ENCODE results near the gene TBCD.

TBCD gene

GRCh38 chr17:82883419-82884031 lies 131.7 kb downstream of the TBCD start:
- in situ Hi-C loops (cut with MboI; ENCODE audit: low pct_unique_long_range_greater_than_20kb, low sequenced_read_pairs, unreplicated experiment): no loop called here
- no peak for TF ChIP-seq CTCF (IDR thresholded peaks at IDR 0.05; ENCODE audit: extremely low read depth, insufficient read depth, missing control alignments)
- DNase-seq (ENCODE audit: low spot score): no peak

DNA sequence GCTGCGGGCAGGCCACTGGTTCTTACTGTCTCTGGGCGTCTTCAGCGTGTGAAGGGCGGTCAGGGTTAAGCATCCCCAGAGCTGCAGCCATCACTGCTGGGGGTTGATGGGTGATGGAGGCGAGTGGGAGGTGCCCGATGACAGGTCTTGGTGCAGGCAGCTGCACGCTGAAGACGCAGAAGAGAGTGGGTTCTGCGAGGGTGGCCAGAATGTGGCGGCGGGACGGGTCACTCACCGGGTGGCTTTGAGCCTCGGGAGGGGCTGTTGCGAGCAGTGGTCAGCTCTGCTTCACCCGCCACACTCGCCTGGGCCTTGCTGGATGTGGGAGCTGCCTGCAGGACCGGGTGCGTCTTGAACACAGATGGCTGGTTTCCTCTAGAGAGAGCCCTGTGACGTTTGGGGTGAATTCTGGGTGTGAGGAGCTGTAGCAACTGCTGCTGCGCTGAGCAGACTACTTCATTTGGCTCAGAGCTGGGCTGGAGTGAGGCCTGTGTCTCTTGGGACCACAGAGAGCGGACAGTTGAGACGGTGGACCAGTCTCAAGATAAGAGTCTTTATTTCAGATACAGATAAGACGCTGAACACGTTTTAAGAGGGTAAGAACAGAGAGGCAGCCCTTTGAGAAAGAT lies 132.6 kb downstream of the TBCD start:
- in situ Hi-C loops (cut with MboI; ENCODE audit: low pct_unique_long_range_greater_than_20kb, low sequenced_read_pairs, unreplicated experiment): no loop called here
- no peak for TF ChIP-seq CTCF (IDR thresholded peaks at IDR 0.05; ENCODE audit: extremely low read depth, insufficient read depth, missing control alignments)
- DNase-seq (ENCODE audit: low spot score): no peak

GRCh38 chr17:82884970-82885353 lies 133.1 kb downstream of the TBCD start:
- no peak for TF ChIP-seq CTCF (IDR thresholded peaks at IDR 0.05; ENCODE audit: extremely low read depth, insufficient read depth, missing control alignments)
- no peak for DNase-seq (ENCODE audit: low spot score)
- in situ Hi-C loops (cut with MboI; ENCODE audit: low pct_unique_long_range_greater_than_20kb, low sequenced_read_pairs, unreplicated experiment): no loop called here

DNA sequence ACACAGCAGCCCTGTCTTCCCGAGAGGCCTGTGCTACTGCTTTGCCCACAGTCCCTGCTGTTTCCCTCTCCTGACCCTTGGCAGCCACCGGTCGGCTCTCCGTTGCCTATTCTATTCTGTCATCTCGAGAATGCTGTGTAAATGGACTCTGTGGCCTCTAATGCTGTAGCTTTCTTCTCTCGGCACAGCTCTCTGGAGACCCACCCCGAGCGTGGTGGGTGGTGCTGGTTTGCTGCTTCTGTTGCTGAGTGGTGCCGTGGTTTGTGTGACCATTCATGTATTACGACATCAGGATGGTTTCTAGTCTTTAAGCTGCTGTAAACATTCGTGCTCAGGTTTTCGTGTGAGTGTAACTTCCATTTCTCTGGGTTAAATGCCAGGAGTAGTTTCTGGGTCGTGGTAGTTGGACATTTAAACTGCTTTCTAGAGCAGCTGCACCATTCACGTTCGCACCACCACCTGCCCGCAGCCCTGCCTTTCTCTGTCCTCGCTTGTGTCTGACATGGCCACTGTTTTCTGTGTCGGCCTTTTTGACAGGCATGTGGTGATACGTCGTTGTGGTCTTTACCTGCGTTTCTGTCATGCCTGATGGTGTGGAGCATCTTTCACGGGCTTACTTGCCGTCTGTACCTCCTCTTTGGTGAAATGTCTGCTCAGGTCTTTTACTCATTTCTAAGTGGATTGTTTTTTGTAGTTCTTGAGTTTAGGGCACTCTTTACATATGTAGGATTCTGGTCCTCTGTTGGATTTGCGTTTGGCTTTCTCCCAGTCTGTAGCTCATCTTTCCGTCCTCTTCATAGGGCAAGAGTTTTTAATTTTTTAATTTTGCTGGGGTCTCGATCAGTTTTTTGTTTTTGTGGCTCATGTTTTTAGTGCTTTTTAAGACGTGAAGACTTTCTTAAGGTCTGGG lies 135.6 kb downstream of the TBCD start:
- no peak for DNase-seq (ENCODE audit: low spot score)
- in situ Hi-C loops (cut with MboI; ENCODE audit: low pct_unique_long_range_greater_than_20kb, low sequenced_read_pairs, unreplicated experiment): no loop called here
- TF ChIP-seq CTCF (IDR thresholded peaks at IDR 0.05; ENCODE audit: extremely low read depth, insufficient read depth, missing control alignments): no peak

DNA sequence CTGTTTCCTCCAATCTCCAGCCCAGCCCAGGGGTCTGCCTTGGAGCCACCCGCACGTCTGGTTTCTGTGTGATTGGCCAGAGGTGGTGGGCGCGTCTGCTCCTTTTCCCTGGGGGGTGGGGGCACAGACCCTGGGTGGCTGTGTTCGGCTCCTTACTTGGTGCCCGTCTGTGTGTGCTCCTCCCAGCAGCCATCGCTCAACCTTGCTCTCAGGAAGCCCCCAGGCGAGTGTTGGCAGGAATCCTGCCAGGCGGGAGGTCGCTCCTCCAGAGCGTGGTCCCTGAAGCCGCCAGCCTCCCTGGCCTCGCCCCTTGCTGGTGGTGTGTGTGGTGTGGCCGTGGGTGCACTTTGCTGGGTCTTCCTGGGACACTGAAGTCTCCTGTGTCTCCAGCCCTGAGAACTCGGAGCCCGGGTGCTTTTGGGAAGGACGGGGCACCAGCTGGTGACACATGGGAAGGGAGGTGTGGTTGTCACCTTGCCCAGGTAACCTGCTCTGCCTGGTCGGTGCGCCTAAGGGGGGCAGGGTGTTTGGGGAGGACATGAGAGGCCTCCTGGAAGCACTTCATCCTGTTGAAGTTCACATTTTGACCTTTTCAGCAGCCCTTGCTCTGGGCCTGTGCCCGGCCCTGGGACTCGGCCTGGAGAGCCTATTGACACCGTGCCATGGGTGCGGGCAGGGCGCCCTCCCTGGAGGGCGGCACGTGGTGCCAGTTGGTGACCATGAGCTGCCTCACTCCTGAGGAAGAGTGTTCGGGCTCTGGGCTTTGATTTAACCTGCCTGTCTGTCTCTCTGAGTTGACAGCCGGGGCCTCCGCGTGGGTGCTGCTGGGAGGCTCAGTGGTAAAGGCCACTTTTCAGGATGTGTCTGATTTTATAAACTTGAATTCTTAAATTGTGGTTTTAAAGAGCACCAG lies 137.0 kb downstream of the TBCD start:
- DNase-seq (ENCODE audit: low spot score): no peak
- in situ Hi-C loops (cut with MboI; ENCODE audit: low pct_unique_long_range_greater_than_20kb, low sequenced_read_pairs, unreplicated experiment): no loop called here
- TF ChIP-seq CTCF (IDR thresholded peaks at IDR 0.05; ENCODE audit: extremely low read depth, insufficient read depth, missing control alignments): no peak

Data from GM13977 (cell line).